ENCODE measurements around the gene FBXO22. TPM values are rescaled to one million over a fixed set of nuclear protein-coding genes. Genes with fewer than 3 reads are reported as not detected.
"Not testable (repeated sequence)": the region's sequence is repeated elsewhere in the genome, so short reads cannot be mapped to it uniquely, and the experiment has no call there.

The FBXO22 gene
- total RNA-seq, 1 experiment from 2014 or later, result 51.4 TPM

- CTCF ChIA-PET, result interaction anchor here (0.6 kb wide), 1 partner anchor 61 kb away, joined by 5 read pairs; no protein-coding TSS in a partner anchor
- H3K9ac ChIP-seq (ENCODE audit: low read length), result peak overlapping the region; percentile 83; the same call in 1 of the 2 replicates
These were observed 1.6 kb downstream of the FBXO22 start for GRCh38 chr15:75905231-75905630.

DNA sequence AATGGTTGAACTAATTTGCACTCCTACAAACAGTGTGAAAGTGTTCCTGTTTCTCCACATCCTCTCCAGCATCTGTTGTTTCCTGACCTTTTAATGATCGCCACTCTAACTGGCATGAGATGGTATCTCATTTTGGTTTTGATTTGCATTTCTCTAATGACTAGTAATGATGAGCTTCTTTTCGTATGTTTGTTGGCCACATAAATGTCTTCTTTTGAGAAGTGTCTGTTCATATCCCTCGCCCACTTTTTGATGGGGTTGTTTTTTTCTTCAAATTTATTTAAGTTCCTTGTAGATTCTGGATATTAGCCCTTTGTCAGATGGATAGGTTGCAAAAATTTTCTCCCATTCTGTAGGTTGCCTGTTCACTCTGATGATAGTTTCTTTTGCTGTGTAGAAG, 6.7 kb downstream of the FBXO22 start:
- H3K9me2 ChIP-seq (replicated peaks; ENCODE audit: low read length); H3K27me3 ChIP-seq (ENCODE audit: low read length); H3K4me2 ChIP-seq (ENCODE audit: low read length); H3K9me3 ChIP-seq (ENCODE audit: low read length); BruUV-seq (replicated peaks); H3K9ac ChIP-seq (ENCODE audit: low read length); CTCF ChIA-PET; H4K20me1 ChIP-seq (ENCODE audit: low read length); intact Hi-C loops (cut with micrococcal nuclease); H3K27ac ChIP-seq (ENCODE audit: low read length); H3K4me1 ChIP-seq (ENCODE audit: insufficient read depth, low read length); H3F3A ChIP-seq (ENCODE audit: low read length, unreplicated experiment); DNase-seq; H2AFZ ChIP-seq (ENCODE audit: low read length); POLR2A ChIA-PET (ENCODE audit: unreplicated experiment); H3K4me3 ChIP-seq (ENCODE audit: low read length); ATAC-seq: not testable (repeated sequence)
- Histone ChIP-seq H3K36me3 (ENCODE audit: low read depth, low read length) (peaks cover 27% of the 10 kb centered on the region), H3K79me2 (ENCODE audit: low read length) (peaks cover 78% of the 10 kb centered on the region)

More at GRCh38 chr15:75905231-75905630, 1.6 kb downstream of the FBXO22 start:
- H3K27ac ChIP-seq (ENCODE audit: low read length), result no peak overlapping the region
- no peaks in the 10 kb centered on the region for H3K27me3 ChIP-seq (ENCODE audit: low read length)
- H3K4me3 ChIP-seq (ENCODE audit: low read length), result peak overlapping the region; percentile 94
- peaks cover 63% of the 10 kb centered on the region for H3K79me2 ChIP-seq (ENCODE audit: low read length)
- H3K4me1 ChIP-seq (ENCODE audit: insufficient read depth, low read length), result peaks cover 21% of the 10 kb centered on the region; the same call in 1 of the 2 replicates
- peak overlapping the region; percentile 91 for H3K4me2 ChIP-seq (ENCODE audit: low read length)
- no peaks in the 10 kb centered on the region for H3K9me3 ChIP-seq (ENCODE audit: low read length)
- H4K20me1 ChIP-seq (ENCODE audit: low read length), result no peaks in the 10 kb centered on the region
- peak overlapping the region; percentile 19; the same call in 1 of the 2 replicates for H2AFZ ChIP-seq (ENCODE audit: low read length)
- TF ChIP-seq, protein P1, sequence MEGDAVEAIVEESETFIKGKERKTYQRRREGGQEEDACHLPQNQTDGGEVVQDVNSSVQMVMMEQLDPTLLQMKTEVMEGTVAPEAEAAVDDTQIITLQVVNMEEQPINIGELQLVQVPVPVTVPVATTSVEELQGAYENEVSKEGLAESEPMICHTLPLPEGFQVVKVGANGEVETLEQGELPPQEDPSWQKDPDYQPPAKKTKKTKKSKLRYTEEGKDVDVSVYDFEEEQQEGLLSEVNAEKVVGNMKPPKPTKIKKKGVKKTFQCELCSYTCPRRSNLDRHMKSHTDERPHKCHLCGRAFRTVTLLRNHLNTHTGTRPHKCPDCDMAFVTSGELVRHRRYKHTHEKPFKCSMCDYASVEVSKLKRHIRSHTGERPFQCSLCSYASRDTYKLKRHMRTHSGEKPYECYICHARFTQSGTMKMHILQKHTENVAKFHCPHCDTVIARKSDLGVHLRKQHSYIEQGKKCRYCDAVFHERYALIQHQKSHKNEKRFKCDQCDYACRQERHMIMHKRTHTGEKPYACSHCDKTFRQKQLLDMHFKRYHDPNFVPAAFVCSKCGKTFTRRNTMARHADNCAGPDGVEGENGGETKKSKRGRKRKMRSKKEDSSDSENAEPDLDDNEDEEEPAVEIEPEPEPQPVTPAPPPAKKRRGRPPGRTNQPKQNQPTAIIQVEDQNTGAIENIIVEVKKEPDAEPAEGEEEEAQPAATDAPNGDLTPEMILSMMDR (conservative IDR thresholded peaks at IDR 0.05; ENCODE audit: low read depth, low read length), result no peak
- TF ChIP-seq EZH2phosphoT487 (IDR thresholded peaks at IDR 0.05; ENCODE audit: borderline replicate concordance, low read length) (no peak), EZH2 (IDR thresholded peaks at IDR 0.05; ENCODE audit: low read length, unreplicated experiment) (no peak)
- H3K9me2 ChIP-seq (replicated peaks; ENCODE audit: low read length), result no peaks in the 10 kb centered on the region
- peaks cover 17% of the 10 kb centered on the region; the same call in 1 of the 2 replicates for H3K36me3 ChIP-seq (ENCODE audit: low read depth, low read length)
- DNase-seq (no peak), ATAC-seq (no peak)
- no TSS peak for BruUV-seq (replicated peaks)
- POLR2A ChIA-PET (ENCODE audit: unreplicated experiment), result no interaction called here
- no peaks in the 10 kb centered on the region for H3F3A ChIP-seq (ENCODE audit: low read length, unreplicated experiment)
- intact Hi-C loops (cut with micrococcal nuclease), result no loop called here

DNA sequence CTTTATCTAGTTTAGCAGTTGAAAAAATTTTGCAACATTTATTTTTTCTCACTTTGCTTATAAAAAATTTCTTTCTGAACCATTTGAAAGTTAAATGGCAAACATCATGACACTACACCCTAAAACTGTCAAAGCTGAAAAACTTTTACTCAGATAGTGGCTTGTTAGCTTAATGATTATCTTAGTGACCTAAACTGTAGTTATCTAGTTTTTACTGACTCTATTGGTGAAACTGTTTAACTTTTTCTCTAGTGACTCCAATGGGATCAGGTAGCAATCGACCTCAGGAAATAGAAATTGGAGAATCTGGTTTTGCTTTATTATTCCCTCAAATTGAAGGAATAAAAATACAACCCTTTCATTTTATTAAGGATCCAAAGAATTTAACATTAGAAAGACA, 13.3 kb downstream of the FBXO22 start:
- DNase-seq (no peak), ATAC-seq (no peak)
- Histone ChIP-seq H4K20me1 (ENCODE audit: low read length) (no peaks in the 10 kb centered on the region), H3K9me3 (ENCODE audit: low read length) (no peaks in the 10 kb centered on the region), H3K4me3 (ENCODE audit: low read length) (no peak overlapping the region), H3K4me1 (ENCODE audit: insufficient read depth, low read length) (no peaks in the 10 kb centered on the region; the same call in 1 of the 2 replicates), H3K36me3 (ENCODE audit: low read depth, low read length) (peaks cover 23% of the 10 kb centered on the region), H3F3A (ENCODE audit: low read length, unreplicated experiment) (no peaks in the 10 kb centered on the region), H3K9me2 (replicated peaks; ENCODE audit: low read length) (no peaks in the 10 kb centered on the region), H2AFZ (ENCODE audit: low read length) (no peak overlapping the region), H3K4me2 (ENCODE audit: low read length) (no peak overlapping the region), H3K27ac (ENCODE audit: low read length) (no peak overlapping the region), H3K9ac (ENCODE audit: low read length) (no peak overlapping the region), H3K27me3 (ENCODE audit: low read length) (no peaks in the 10 kb centered on the region), H3K79me2 (ENCODE audit: low read length) (peaks cover 17% of the 10 kb centered on the region)
- TF ChIP-seq, protein P1 (conservative IDR thresholded peaks at IDR 0.05; ENCODE audit: low read depth, low read length), result no peak
- TF ChIP-seq EZH2 (IDR thresholded peaks at IDR 0.05; ENCODE audit: low read length, unreplicated experiment) (no peak), EZH2phosphoT487 (IDR thresholded peaks at IDR 0.05; ENCODE audit: borderline replicate concordance, low read length) (no peak)
- no TSS peak for BruUV-seq (replicated peaks)
- CTCF ChIA-PET, result no interaction called here
- POLR2A ChIA-PET (ENCODE audit: unreplicated experiment), result no interaction called here
- intact Hi-C loops (cut with micrococcal nuclease), result no loop called here
